HG03159 (cell line): Measurements from ENCODE around the gene BASP1.
"Not testable (repeated sequence)": the region's sequence is repeated elsewhere in the genome, so short reads cannot be mapped to it uniquely, and the experiment has no call there.

ENCODE experiments used
- ATAC-seq: cut with Tn5 transposase; IDR thresholded peaks from one replicate; pipeline ENCODE4 v1.9.1; 2021; ENCODE audit warnings: mild to moderate bottlenecking, moderate library complexity; ENCODE audit not compliant: unreplicated experiment

BASP1 gene

DNA sequence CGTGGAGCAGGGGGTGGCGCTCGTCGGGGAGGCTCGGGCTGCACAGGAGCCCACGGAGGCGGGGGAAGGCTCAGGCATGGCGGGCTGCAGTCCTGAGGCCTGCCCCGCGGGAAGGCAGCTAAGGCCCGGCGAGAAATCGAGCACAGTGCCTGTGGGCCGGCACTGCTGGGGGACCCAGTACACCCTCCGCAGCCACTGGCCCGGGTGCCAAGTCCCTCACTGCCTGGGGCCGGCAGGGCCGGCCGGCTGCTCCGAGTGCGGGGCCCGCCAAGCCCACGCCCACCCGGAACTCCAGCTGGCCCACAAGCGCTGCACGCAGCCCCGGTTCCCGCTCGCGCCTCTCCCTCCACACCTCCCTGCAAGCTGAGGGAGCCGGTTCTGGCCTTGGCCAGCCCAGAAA is 94.4 kb downstream of the BASP1 start:
- ATAC-seq, result not testable (repeated sequence)

DNA sequence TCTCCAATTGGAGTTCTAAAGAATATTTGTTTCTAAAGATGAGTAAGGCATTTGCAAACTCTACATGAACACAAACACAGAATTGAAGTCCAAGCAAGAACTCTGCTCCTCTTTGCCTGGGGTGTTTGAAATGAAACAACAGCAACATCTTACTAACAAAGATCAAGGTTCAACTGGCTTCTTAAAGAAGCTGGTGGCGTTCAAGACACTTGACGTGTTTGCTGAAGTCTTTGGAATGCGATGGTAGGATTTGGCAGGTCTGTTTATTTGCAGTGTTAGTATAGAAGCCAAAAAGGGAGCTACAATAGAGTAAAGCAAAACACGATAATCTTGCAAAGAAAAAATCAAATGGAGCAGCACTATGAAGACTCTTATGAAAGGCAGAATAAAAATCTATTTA is 94.9 kb downstream of the BASP1 start:
- ATAC-seq, result no peak

DNA sequence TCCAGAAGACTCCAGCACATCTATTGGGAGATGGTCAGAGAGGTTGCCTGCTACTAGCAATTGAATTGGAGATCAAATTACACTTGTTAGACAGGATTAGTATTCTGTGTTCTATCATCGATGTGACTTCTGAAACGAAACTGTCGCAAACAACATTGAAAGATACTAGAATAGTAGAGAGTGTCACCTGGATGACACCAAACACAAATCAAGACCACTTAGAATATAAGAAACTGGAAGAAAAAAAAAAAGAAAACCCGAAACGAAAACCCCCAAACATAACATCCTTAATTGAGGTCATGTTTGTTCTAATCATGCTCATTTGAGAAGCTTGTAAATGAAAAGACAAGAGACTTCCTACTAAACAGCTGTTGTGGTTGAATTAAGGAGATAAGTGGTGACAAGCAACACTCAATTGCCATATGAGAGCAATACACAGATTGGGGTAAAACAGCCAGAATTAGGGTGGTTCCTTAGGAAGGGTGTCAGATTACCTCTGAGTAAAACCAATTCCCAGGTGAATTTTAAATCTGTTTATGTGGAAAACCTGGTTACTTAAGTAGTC is 97.6 kb downstream of the BASP1 start:
- no peak for ATAC-seq

DNA sequence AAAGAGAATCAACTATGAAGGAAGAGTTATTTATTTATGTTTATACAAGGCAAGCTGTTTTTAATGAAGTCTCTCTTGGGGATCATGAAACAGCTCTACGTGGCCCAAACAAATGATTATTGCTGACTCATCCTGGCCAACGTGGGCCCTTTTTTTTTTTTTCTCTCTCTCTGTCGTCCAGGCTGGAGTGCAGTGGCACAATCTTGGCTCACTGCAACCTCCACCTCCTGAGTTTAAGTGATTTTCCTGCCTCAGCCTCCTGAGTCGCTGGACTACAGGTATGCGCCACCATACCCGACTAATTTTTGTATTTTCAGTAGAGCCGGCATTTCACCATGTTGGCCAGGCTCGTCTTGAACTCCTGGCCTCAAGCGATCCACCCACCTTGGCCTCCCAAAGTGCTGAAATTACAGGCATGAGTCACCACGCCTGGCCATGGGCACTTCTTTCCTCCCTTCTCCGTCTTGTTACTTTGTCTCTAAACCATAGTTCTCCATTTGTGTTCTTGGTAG is 98.3 kb downstream of the BASP1 start:
- ATAC-seq, result no peak

- ATAC-seq, result peak; percentile 75
These were observed 99.6 kb downstream of the BASP1 start for GRCh38 chr5:17316970-17317459.

GRCh38 chr5:17317473-17317872 is 100.0 kb downstream of the BASP1 start:
- ATAC-seq, result peak; percentile 34

- ATAC-seq, result not testable (repeated sequence)
These were observed 101.7 kb downstream of the BASP1 start for GRCh38 chr5:17319095-17319494.

- no peak for ATAC-seq
These were observed 108.6 kb downstream of the BASP1 start for GRCh38 chr5:17325770-17326599.
